GM12878 (cell line): ENCODE data around the gene GLOD5. TPM values are rescaled to one million over a fixed set of nuclear protein-coding genes. Genes with fewer than 3 reads are reported as not detected.

ENCODE experiments used
- ATAC-seq: fragments of 200-7000 bp; cut with Tn5 transposase; 3 replicates; pipeline ENCODE4 v1.9.1; 2020; ENCODE audit warnings: mild to moderate bottlenecking, moderate library complexity
- BruUV-seq: library from RNA; stranded (reverse); fragments of 400-500 nt; replicated peaks from 2 replicates; lab custom pipeline; 2021; lab: Mats Ljungman, UMichigan
- CTCF ChIA-PET: fragments of 300-600 bp; sonication (Branson Sonifier 250); formaldehyde crosslinking; extraction: SDS; loops from one replicate; lab custom pipeline; 2021; ENCODE audit warnings: inconsistent platforms; lab: Yijun Ruan, JAX
- POLR2A ChIA-PET: fragments of 350-600 bp; formaldehyde crosslinking; extraction: SDS; loops from one replicate; lab custom pipeline; 2021; ENCODE audit warnings: inconsistent platforms; lab: Charles Lee
- RAD21 ChIA-PET: fragments of 300-600 bp; sonication (Branson Sonifier 250); formaldehyde crosslinking; loops from one replicate; lab custom pipeline; 2023; ENCODE audit warnings: antibody characterized with exemption; ENCODE audit not compliant: unreplicated experiment; lab: Charles Lee
- SMC1A ChIA-PET: fragments of 300-600 bp; sonication (Branson Sonifier 250); formaldehyde crosslinking; loops from one replicate; lab custom pipeline; 2023; ENCODE audit not compliant: unreplicated experiment, uncharacterized antibody; lab: Charles Lee
- DNase-seq: peaks from one replicate; pipeline ENCODE4 v3.0.0-alpha.2; 2011; ENCODE audit warnings: low read depth, low spot score
- FAIRE-seq: peaks from 3 replicates; lab custom pipeline; 2011; peaks lifted over from hg19 to GRCh38; lab: Jason Lieb, UNC
- H2AFZ ChIP-seq: 2 replicates; pipeline ENCODE4 v1.6.0; 2011; ENCODE audit warnings: low read depth, low read length, control low read depth; ENCODE audit not compliant: control insufficient read depth
- H3K27ac ChIP-seq: 2 replicates; pipeline ENCODE4 v1.5.1; 2011; ENCODE audit warnings: control low read depth; ENCODE audit not compliant: control insufficient read depth, insufficient read depth
- H3K27me3 ChIP-seq, 2 experiments: replicated peaks in 1 of 2; 2 replicates each; pipeline versions ENCODE4 v1.6.0 to v1.6.1; 2011; ENCODE audit warnings: low read length in 1 of 2; ENCODE audit not compliant: control insufficient read depth in 2 of 2, insufficient read depth in 2 of 2
- H3K36me3 ChIP-seq, 2 experiments: 2 replicates each; pipeline ENCODE4 v1.5.1; 2011; ENCODE audit warnings: low read length in 1 of 2; ENCODE audit not compliant: control insufficient read depth in 2 of 2, insufficient read depth in 2 of 2
- H3K4me1 ChIP-seq: 2 replicates; pipeline ENCODE4 v1.6.1; 2011; ENCODE audit warnings: mild to moderate bottlenecking, low read length, moderate library complexity, mixed read lengths; ENCODE audit not compliant: control insufficient read depth, insufficient read depth
- H3K4me2 ChIP-seq: 2 replicates; pipeline ENCODE4 v1.6.0; 2011; ENCODE audit warnings: control low read depth; ENCODE audit not compliant: control insufficient read depth, insufficient read depth
- H3K4me3 ChIP-seq: fragments of 200-600 bp; sonication (generic); 2 replicates; pipeline ENCODE4 v1.5.1; 2016
- H3K79me2 ChIP-seq: 2 replicates; pipeline ENCODE4 v1.6.0; 2011; ENCODE audit warnings: low read length; ENCODE audit not compliant: control insufficient read depth, insufficient read depth
- H3K9ac ChIP-seq: 2 replicates; pipeline ENCODE4 v1.8.0; 2011; ENCODE audit warnings: low read length, control low read depth, mixed read lengths; ENCODE audit not compliant: control insufficient read depth, insufficient read depth
- H3K9me3 ChIP-seq: replicated peaks from 3 replicates; pipeline ENCODE4 v1.5.1; 2011; ENCODE audit warnings: mild to moderate bottlenecking, low read length; ENCODE audit not compliant: control insufficient read depth, insufficient read depth
- H4K20me1 ChIP-seq: 2 replicates; pipeline ENCODE4 v1.6.0; 2011; ENCODE audit not compliant: control insufficient read depth, insufficient read depth
- BCLAF1 ChIP-seq: fragments of 450-650 bp; IDR thresholded peaks from 2 replicates; pipeline ENCODE4 v1.6.1; 2017; ENCODE audit warnings: antibody characterized with exemption, mild to moderate bottlenecking, moderate library complexity
- DPF2 ChIP-seq: fragments of 450-650 bp; IDR thresholded peaks from 2 replicates; pipeline ENCODE4 v1.6.1; 2017; ENCODE audit warnings: mild to moderate bottlenecking
- EZH2 ChIP-seq: IDR thresholded peaks from 2 replicates; pipeline ENCODE4 v1.6.1; 2012; ENCODE audit warnings: low read depth, mild to moderate bottlenecking, control low read depth, inconsistent platforms, low read length, borderline replicate concordance; ENCODE audit not compliant: control insufficient read depth
- IKZF1 ChIP-seq: fragments of 450-650 bp; conservative IDR thresholded peaks from 2 replicates; pipeline ENCODE4 v1.6.1; 2017; ENCODE audit warnings: antibody characterized with exemption, mild to moderate bottlenecking
- IKZF2 ChIP-seq, 2 experiments: fragments of 450-650 bp; IDR thresholded peaks; 2 replicates each; pipeline ENCODE4 v1.6.1; 2017; ENCODE audit warnings: mild to moderate bottlenecking in 2 of 2, moderate library complexity in 2 of 2
- KDM1A ChIP-seq: fragments of 200-600 bp; sonication (generic); IDR thresholded peaks from 2 replicates; pipeline ENCODE4 v1.6.1; 2016; ENCODE audit warnings: borderline replicate concordance
- RAD51 ChIP-seq: fragments of 450-650 bp; IDR thresholded peaks from 2 replicates; pipeline ENCODE4 v1.6.1; 2016; ENCODE audit warnings: moderate library complexity, mild to moderate bottlenecking, inconsistent platforms
- SKIL ChIP-seq: fragments of 450-650 bp; IDR thresholded peaks from 2 replicates; pipeline ENCODE4 v1.6.1; 2017; ENCODE audit warnings: mild to moderate bottlenecking, low read depth, inconsistent platforms; ENCODE audit not compliant: poor library complexity, severe bottlenecking
- TCF3 ChIP-seq: IDR thresholded peaks from 2 replicates; pipeline ENCODE4 v1.6.1; 2012; ENCODE audit warnings: low read depth, mild to moderate bottlenecking, low read length, borderline replicate concordance; ENCODE audit not compliant: insufficient read depth
- ZNF592 ChIP-seq: fragments of 450-650 bp; IDR thresholded peaks from 2 replicates; pipeline ENCODE4 v1.6.1; 2017; ENCODE audit warnings: mild to moderate bottlenecking, moderate library complexity
- WGBS: methylation state at CpG from one replicate; pipeline ENCODE4 v1.1.6; 2016; ENCODE audit warnings: low lambda C conversion rate; ENCODE audit not compliant: insufficient replicate concordance, insufficient coverage; ENCODE audit errors: missing lambda C conversion rate; 5-methylcytosine and 5-hydroxymethylcytosine counted together
- in situ Hi-C: fragments of 300-500 bp; cut with MboI; formaldehyde crosslinking; loops from 9 replicates; pipeline ENCODE4 v1.14.3; 2018; ENCODE audit warnings: mixed read lengths
- intact Hi-C: fragments of 100-400 bp; cut with micrococcal nuclease; formaldehyde crosslinking; loops from one replicate; pipeline ENCODE4 v1.14.2; 2022; ENCODE audit not compliant: unreplicated experiment
- polyA plus RNA-seq, 11 experiments: library from polyadenylated mRNA; depleted of rRNA in 4 of 11; unstranded in 6 of 11; stranded (reverse) in 5 of 11; fragments of >200 nt; fragmentation: Nextera tagmentation in 4 of 11; fragmentation: Illumina TruSeq in 1 of 11; extraction: Ambion mirVana in 4 of 11; extraction: Trizol in 1 of 11; gene quantifications; 1 replicate in 1 of 11; 2 replicates in 10 of 11; pipeline versions ENCODE4 v1.2.1 to v1.2.3, GENCODE V29; 2011 to 2016; ENCODE audit warnings: inconsistent platforms in 2 of 11, missing spikeins in 2 of 11, low read depth in 1 of 11
- total RNA-seq, 4 experiments: library from RNA; depleted of rRNA in 3 of 4; stranded (reverse); fragments of >200 nt in 3 of 4; fragmentation: Illumina TruSeq in 1 of 4; extraction: Trizol in 1 of 4; gene quantifications; 2 replicates each; pipeline versions ENCODE4 v1.2.1 to v1.2.3, GENCODE V29; 2013 to 2021

Gene GLOD5
- total and polyA plus RNA-seq, 10 of the 15 experiments (the other 5 are each of a cell fraction or from before 2014, with no cell fraction given) = not detected

- TF ChIP-seq ZNF592 = no peak
- no peak for TF ChIP-seq KDM1A
- TF ChIP-seq, all 136 proteins: peak for 0
Measured at GRCh38 chrX:48798318-48798717, 36.8 kb downstream of the GLOD5 start (continued).

- in situ Hi-C loops = loop anchor here (10.0 kb wide), 1 partner anchor 384 kb away; the partner anchor contains the start of gene PRICKLE3
- BruUV-seq = TSS peak; percentile 98
- CTCF ChIA-PET = interaction anchor here (1.0 to 1.4 kb wide), 3 partner anchors 63 to 150 kb away, joined by 3 to 4 read pairs (median 3); no protein-coding TSS in a partner anchor
- no peak for TF ChIP-seq BCLAF1
- TF ChIP-seq EZH2 = no peak
- TF ChIP-seq DPF2 = 0 out of 2 replicates have a peak, but pooled peaks have one; percentile 32
- TF ChIP-seq RAD51 = peak; percentile 20; the same call in 1 of the 2 replicates
- TF ChIP-seq TCF3 = no peak
- peak; percentile 51 for TF ChIP-seq SKIL
- TF ChIP-seq IKZF2 (IDR thresholded peaks at IDR 0.05) = 0 out of 4 replicates have a peak, but pooled peaks of 1 of the 2 experiments have one; percentile 20
- TF ChIP-seq IKZF1 = no peak
Measured at GRCh38 chrX:48800574-48801279, 39.2 kb downstream of the GLOD5 start.

More at GRCh38 chrX:48800574-48801279, 39.2 kb downstream of the GLOD5 start:
- intact Hi-C loops = loop anchor here (5.0 kb wide), 4 partner anchors 103 to 242 kb away; partner anchors contain the start of genes OTUD5, SUV39H1 and TFE3
- ChIA-PET POLR2A (interaction anchor here (0.9 to 1.9 kb wide), 7 partner anchors 63 to 201 kb away, joined by 3 to 10 read pairs (median 5); partner anchors contain the start of genes GRIPAP1, OTUD5, PQBP1 and TIMM17B), RAD21 (interaction anchor here (0.8 to 1.7 kb wide), 4 partner anchors 97 to 169 kb away, joined by 3 to 7 read pairs (median 6); partner anchors contain the start of genes PQBP1 and TIMM17B), SMC1A (interaction anchor here (1.0 to 1.2 kb wide), 4 partner anchors 11 to 137 kb away, joined by 3 to 4 read pairs (median 3); partner anchors contain the start of genes PQBP1 and TIMM17B)
- no peaks in the 10 kb centered on the region for H4K20me1 ChIP-seq
- no peaks in the 10 kb centered on the region for H3K9me3 ChIP-seq
- peak overlapping the region; percentile 69 for H3K4me3 ChIP-seq
- peak overlapping the region; percentile 98 for H2AFZ ChIP-seq
- peak overlapping the region; percentile 78 for H3K9ac ChIP-seq
- no peak for ATAC-seq
- peak overlapping the region; percentile 90 for H3K4me2 ChIP-seq
- H3K36me3 ChIP-seq = peaks cover 0 to 3% of the 10 kb centered on the region in 2 experiments; a peak in 1 of 4 replicates
- DNase-seq = no peak
- 29% methylated on average over 17 of the region's 17 CpGs for WGBS
- H3K27me3 ChIP-seq = no peaks in the 10 kb centered on the region
- H3K4me1 ChIP-seq = no peaks in the 10 kb centered on the region
- no peak for FAIRE-seq
- H3K27ac ChIP-seq = peak overlapping the region; percentile 94
- no peaks in the 10 kb centered on the region; the same call in none of the 2 replicates for H3K79me2 ChIP-seq
